H1 (cell line): ENCODE results near the gene INKA2.

ENCODE experiments used
- EZH2 ChIP-seq: fragments of 200-600 bp; sonication (generic); IDR thresholded peaks from 2 replicates; pipeline ENCODE4 v1.7.1; 2012; ENCODE audit warnings: low read depth, mild to moderate bottlenecking, moderate library complexity, low read length, inconsistent platforms; ENCODE audit not compliant: severe bottlenecking
- JUND ChIP-seq: IDR thresholded peaks from 2 replicates; pipeline ENCODE4 v1.6.1; 2011; ENCODE audit warnings: mild to moderate bottlenecking, improper control_type of control experiment, low read length
- RAD21 ChIP-seq, 2 experiments: IDR thresholded peaks in 1 of 2; conservative IDR thresholded peaks in 1 of 2; 2 replicates each; pipeline ENCODE4 v1.6.1; 2011; ENCODE audit warnings: low read depth in 2 of 2, low read length in 2 of 2, improper control_type of control experiment in 1 of 2, inconsistent platforms in 1 of 2, mild to moderate bottlenecking in 1 of 2, moderate library complexity in 1 of 2
- TF ChIP-seq, protein P1 (sequence below), 3 experiments: IDR thresholded peaks; 1 replicate in 2 of 3; 2 replicates in 1 of 3; pipeline versions ENCODE4 v1.5.1 to v1.6.1; 2011; ENCODE audit warnings: low read length in 3 of 3, mild to moderate bottlenecking in 3 of 3, inconsistent platforms in 2 of 3, low read depth in 1 of 3, moderate library complexity in 1 of 3; ENCODE audit not compliant: insufficient read depth in 1 of 3; ENCODE audit errors: control extremely low read depth in 1 of 3
- TF ChIP-seq, protein P2 (sequence below): IDR thresholded peaks from 2 replicates; pipeline ENCODE4 v1.6.1; 2011; ENCODE audit warnings: low read depth, mild to moderate bottlenecking, low read length; ENCODE audit not compliant: insufficient read depth

DNA sequence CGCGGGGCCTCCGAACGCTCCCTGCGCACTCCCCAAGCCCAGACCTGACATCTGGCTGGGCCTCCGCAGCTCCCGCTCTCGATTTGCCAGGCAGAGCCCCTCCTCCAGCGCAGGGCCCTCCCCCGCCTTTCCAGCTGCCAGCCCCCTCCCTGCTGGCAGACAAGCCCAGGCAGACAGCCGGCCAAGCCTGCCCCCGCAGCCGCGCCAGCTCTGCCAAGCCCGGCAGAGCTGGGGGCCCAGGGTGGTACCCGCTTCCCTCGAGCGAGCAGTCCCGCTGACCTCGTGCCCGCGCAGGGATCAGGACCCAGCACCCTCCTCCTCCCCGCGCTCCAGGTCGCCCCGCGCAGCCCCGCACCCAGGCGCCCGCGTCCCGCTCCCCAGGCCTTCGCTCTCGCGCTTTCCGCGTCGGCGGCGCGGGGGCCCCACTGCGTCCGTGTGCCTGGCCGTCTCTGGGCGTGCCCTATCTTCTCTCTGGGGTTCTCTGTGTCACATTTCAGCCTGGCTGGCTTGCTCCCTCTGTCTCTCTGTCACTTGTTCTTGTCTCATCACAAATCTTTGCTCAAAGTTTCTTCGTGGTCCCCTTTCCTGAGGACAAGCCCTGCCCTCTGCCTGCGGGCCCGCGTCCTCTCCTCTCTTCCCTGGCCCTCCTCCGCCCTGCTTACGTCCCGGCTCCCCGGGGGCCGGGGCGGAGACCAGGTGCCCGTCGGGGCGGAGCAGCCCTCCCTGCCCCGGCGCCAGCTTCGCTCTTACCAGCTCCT is 580 bp downstream of the INKA2 start:
- TF ChIP-seq JUND (no peak), RAD21 (IDR thresholded peaks at IDR 0.05 in 1 of 2, conservative IDR thresholded peaks at IDR 0.05 in 1 of 2; ENCODE audit: low read depth in 2 of 2, low read length in 2 of 2) (no peak), EZH2 (peak; percentile 15)
- TF ChIP-seq, protein P1, sequence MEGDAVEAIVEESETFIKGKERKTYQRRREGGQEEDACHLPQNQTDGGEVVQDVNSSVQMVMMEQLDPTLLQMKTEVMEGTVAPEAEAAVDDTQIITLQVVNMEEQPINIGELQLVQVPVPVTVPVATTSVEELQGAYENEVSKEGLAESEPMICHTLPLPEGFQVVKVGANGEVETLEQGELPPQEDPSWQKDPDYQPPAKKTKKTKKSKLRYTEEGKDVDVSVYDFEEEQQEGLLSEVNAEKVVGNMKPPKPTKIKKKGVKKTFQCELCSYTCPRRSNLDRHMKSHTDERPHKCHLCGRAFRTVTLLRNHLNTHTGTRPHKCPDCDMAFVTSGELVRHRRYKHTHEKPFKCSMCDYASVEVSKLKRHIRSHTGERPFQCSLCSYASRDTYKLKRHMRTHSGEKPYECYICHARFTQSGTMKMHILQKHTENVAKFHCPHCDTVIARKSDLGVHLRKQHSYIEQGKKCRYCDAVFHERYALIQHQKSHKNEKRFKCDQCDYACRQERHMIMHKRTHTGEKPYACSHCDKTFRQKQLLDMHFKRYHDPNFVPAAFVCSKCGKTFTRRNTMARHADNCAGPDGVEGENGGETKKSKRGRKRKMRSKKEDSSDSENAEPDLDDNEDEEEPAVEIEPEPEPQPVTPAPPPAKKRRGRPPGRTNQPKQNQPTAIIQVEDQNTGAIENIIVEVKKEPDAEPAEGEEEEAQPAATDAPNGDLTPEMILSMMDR (IDR thresholded peaks at IDR 0.05; ENCODE audit: control extremely low read depth in 1 of 3, insufficient read depth in 1 of 3, low read depth in 1 of 3, low read length in 3 of 3): no peak
- TF ChIP-seq, protein P2, sequence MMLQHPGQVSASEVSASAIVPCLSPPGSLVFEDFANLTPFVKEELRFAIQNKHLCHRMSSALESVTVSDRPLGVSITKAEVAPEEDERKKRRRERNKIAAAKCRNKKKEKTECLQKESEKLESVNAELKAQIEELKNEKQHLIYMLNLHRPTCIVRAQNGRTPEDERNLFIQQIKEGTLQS: no peak
